ENCODE measurements around the gene SLC14A1.

DNA sequence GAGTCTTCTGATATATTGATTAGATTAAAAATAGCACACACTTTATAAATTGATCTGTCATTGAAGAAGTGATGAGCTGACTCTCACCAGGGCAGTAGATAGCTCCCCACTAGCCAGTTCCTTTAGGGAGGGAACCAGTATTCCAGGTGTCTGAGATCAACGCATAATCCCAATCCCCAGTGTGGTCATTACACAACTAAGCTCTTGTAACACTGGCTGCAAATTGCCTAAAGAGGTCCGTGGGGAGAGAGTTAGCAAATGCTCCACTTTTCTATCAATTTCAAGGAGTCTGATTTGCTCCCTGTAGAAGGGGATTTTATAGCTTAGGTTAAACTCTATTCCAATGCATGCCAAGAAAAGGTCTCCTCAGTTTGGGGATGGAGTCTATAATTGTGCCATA is 7.7 kb downstream of the SLC14A1 start:
- TF ChIP-seq RAD21 (conservative IDR thresholded peaks at IDR 0.05): no peak
- TF ChIP-seq, protein P1, sequence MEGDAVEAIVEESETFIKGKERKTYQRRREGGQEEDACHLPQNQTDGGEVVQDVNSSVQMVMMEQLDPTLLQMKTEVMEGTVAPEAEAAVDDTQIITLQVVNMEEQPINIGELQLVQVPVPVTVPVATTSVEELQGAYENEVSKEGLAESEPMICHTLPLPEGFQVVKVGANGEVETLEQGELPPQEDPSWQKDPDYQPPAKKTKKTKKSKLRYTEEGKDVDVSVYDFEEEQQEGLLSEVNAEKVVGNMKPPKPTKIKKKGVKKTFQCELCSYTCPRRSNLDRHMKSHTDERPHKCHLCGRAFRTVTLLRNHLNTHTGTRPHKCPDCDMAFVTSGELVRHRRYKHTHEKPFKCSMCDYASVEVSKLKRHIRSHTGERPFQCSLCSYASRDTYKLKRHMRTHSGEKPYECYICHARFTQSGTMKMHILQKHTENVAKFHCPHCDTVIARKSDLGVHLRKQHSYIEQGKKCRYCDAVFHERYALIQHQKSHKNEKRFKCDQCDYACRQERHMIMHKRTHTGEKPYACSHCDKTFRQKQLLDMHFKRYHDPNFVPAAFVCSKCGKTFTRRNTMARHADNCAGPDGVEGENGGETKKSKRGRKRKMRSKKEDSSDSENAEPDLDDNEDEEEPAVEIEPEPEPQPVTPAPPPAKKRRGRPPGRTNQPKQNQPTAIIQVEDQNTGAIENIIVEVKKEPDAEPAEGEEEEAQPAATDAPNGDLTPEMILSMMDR (IDR thresholded peaks at IDR 0.05; ENCODE audit: poor library complexity, severe bottlenecking): no peak
- no peak for TF ChIP-seq EZH2 (IDR thresholded peaks at IDR 0.05; ENCODE audit: borderline replicate concordance, insufficient read depth, low read length, poor library complexity, severe bottlenecking)
- TF ChIP-seq, protein P2, sequence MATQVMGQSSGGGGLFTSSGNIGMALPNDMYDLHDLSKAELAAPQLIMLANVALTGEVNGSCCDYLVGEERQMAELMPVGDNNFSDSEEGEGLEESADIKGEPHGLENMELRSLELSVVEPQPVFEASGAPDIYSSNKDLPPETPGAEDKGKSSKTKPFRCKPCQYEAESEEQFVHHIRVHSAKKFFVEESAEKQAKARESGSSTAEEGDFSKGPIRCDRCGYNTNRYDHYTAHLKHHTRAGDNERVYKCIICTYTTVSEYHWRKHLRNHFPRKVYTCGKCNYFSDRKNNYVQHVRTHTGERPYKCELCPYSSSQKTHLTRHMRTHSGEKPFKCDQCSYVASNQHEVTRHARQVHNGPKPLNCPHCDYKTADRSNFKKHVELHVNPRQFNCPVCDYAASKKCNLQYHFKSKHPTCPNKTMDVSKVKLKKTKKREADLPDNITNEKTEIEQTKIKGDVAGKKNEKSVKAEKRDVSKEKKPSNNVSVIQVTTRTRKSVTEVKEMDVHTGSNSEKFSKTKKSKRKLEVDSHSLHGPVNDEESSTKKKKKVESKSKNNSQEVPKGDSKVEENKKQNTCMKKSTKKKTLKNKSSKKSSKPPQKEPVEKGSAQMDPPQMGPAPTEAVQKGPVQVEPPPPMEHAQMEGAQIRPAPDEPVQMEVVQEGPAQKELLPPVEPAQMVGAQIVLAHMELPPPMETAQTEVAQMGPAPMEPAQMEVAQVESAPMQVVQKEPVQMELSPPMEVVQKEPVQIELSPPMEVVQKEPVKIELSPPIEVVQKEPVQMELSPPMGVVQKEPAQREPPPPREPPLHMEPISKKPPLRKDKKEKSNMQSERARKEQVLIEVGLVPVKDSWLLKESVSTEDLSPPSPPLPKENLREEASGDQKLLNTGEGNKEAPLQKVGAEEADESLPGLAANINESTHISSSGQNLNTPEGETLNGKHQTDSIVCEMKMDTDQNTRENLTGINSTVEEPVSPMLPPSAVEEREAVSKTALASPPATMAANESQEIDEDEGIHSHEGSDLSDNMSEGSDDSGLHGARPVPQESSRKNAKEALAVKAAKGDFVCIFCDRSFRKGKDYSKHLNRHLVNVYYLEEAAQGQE (IDR thresholded peaks at IDR 0.05; ENCODE audit: borderline replicate concordance): no peak

Measured in neural cell (in vitro differentiated cells).